ENCODE measurements around the gene FBXO17. TPM values are rescaled to one million over a fixed set of nuclear protein-coding genes. Genes with fewer than 3 reads are reported as not detected.

The FBXO17 gene
- total RNA-seq, 1 experiment from 2014 or later, result 16.8 TPM

DNA sequence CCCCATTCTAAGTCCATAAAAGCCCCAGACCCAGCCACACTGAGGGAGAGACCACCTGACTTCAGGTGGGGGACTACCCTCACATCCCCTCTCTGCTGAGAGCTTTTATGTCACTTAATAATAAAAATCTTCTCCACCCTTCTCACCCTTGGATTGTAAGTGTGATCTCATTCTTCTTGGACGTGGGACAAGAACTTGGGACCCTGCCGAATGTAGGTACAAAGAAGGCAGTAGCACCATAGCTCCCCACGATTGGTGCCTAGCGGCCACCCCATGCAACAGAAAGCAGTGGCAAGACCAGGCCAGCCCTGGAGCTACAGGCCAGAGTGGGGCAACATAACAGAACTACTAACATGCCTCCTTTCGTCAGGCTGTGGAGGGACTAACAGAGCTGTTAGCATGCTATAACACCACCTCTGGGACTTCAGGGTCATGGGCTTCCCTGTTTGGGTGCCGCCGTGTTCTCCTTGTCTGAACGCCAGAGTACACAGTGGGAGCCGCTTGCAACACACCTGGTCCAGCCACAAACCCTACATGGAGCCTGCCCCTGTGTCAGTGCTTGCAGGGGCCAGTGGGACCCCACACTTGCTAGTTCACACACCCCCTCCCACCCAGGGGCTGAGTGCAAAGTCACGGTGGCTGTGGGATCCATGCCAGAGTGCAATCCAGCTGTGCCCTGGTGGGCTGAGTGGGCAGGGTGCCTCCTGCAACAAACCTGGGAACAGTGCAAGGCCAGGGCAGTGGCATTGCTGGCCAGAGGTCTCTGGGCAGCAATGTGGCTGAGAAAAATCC, 5.2 kb upstream of the FBXO17 start:
- Mint-ChIP-seq H3K36me3 (peaks cover 9% of the 10 kb centered on the region), H3K4me3 (no peak overlapping the region), H3K27ac (no peak overlapping the region), H3K9me3 (peaks cover 12% of the 10 kb centered on the region), H3K4me1 (peaks cover 6% of the 10 kb centered on the region), H3K27me3 (ENCODE audit: low read depth) (peaks cover 7% of the 10 kb centered on the region)
- TF ChIP-seq KAT7 (CRISPR knock-in tag; IDR thresholded peaks at IDR 0.05; ENCODE audit: borderline replicate concordance), result no peak
- TF ChIP-seq NFATC4 (CRISPR knock-in tag; IDR thresholded peaks at IDR 0.05), result no peak
- no peak for TF ChIP-seq IRF2 (CRISPR knock-in tag; IDR thresholded peaks at IDR 0.05; ENCODE audit: borderline replicate concordance, low read depth)
- TF ChIP-seq CREB1 (CRISPR knock-in tag; IDR thresholded peaks at IDR 0.05), result no peak
- no peak for TF ChIP-seq NFYB (CRISPR knock-in tag; conservative IDR thresholded peaks at IDR 0.05; ENCODE audit: low read depth)
- TF ChIP-seq STAT6 (CRISPR knock-in tag; conservative IDR thresholded peaks at IDR 0.05; ENCODE audit: low read depth), result no peak
- TF ChIP-seq, protein P1, sequence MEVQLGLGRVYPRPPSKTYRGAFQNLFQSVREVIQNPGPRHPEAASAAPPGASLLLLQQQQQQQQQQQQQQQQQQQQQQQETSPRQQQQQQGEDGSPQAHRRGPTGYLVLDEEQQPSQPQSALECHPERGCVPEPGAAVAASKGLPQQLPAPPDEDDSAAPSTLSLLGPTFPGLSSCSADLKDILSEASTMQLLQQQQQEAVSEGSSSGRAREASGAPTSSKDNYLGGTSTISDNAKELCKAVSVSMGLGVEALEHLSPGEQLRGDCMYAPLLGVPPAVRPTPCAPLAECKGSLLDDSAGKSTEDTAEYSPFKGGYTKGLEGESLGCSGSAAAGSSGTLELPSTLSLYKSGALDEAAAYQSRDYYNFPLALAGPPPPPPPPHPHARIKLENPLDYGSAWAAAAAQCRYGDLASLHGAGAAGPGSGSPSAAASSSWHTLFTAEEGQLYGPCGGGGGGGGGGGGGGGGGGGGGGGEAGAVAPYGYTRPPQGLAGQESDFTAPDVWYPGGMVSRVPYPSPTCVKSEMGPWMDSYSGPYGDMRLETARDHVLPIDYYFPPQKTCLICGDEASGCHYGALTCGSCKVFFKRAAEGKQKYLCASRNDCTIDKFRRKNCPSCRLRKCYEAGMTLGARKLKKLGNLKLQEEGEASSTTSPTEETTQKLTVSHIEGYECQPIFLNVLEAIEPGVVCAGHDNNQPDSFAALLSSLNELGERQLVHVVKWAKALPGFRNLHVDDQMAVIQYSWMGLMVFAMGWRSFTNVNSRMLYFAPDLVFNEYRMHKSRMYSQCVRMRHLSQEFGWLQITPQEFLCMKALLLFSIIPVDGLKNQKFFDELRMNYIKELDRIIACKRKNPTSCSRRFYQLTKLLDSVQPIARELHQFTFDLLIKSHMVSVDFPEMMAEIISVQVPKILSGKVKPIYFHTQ (CRISPR knock-in tag; IDR thresholded peaks at IDR 0.05), result no peak
- TF ChIP-seq ZNF671 (CRISPR knock-in tag; IDR thresholded peaks at IDR 0.05), result no peak
- TF ChIP-seq HMGXB4 (CRISPR knock-in tag; IDR thresholded peaks at IDR 0.05), result no peak
- no peak for TF ChIP-seq ATF1 (CRISPR knock-in tag; IDR thresholded peaks at IDR 0.05)
- TF ChIP-seq, protein P2, sequence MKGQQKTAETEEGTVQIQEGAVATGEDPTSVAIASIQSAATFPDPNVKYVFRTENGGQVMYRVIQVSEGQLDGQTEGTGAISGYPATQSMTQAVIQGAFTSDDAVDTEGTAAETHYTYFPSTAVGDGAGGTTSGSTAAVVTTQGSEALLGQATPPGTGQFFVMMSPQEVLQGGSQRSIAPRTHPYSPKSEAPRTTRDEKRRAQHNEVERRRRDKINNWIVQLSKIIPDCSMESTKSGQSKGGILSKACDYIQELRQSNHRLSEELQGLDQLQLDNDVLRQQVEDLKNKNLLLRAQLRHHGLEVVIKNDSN (CRISPR knock-in tag; IDR thresholded peaks at IDR 0.05), result no peak
- no peak for TF ChIP-seq ZNF396 (CRISPR knock-in tag; IDR thresholded peaks at IDR 0.05; ENCODE audit: borderline replicate concordance)
- TF ChIP-seq SMAD3 (CRISPR knock-in tag; IDR thresholded peaks at IDR 0.05; ENCODE audit: borderline replicate concordance), result no peak
- no peak for TF ChIP-seq NR1H2 (CRISPR knock-in tag; IDR thresholded peaks at IDR 0.05)
- CTCF ChIA-PET, result interaction anchor here (0.8 to 1.7 kb wide), 3 partner anchors 8 to 58 kb away, joined by 3 to 4 read pairs (median 3); no protein-coding TSS in a partner anchor
- no peak for ATAC-seq
- DNase-seq (ENCODE audit: low spot score), result no peak
- POLR2A ChIA-PET, result interaction anchor here (0.6 kb wide), 2 partner anchors 27 to 464 kb away, joined by 3 to 6 read pairs; partner anchors contain the start of gene SUPT5H

GRCh38 chr19:38979812-38980211, 4.3 kb upstream of the FBXO17 start:
- Mint-ChIP-seq H3K36me3 (peaks cover 9% of the 10 kb centered on the region), H3K4me1 (peaks cover 9% of the 10 kb centered on the region), H3K27me3 (ENCODE audit: low read depth) (peaks cover 5% of the 10 kb centered on the region), H3K27ac (no peak overlapping the region), H3K4me3 (no peak overlapping the region), H3K9me3 (peaks cover 12% of the 10 kb centered on the region)
- POLR2A ChIA-PET, result no interaction called here
- no peak for DNase-seq (ENCODE audit: low spot score)
- CTCF ChIA-PET, result no interaction called here
- ATAC-seq, result no peak
- no peak for TF ChIP-seq HMGXB4 (CRISPR knock-in tag; IDR thresholded peaks at IDR 0.05)
- TF ChIP-seq, protein P1 (CRISPR knock-in tag; IDR thresholded peaks at IDR 0.05), result no peak
- no peak for TF ChIP-seq NR3C1 (CRISPR knock-in tag; conservative IDR thresholded peaks at IDR 0.05; ENCODE audit: low read depth)
- no peak for TF ChIP-seq FOXJ3 (CRISPR knock-in tag; IDR thresholded peaks at IDR 0.05; ENCODE audit: borderline replicate concordance)

All from WTC11 (cell line).